K562 (cell line): ENCODE data around the gene LRRC15. TPM values are rescaled to one million over a fixed set of nuclear protein-coding genes. Genes with fewer than 3 reads are reported as not detected.

ENCODE experiments used
- ARID2 ChIP-seq: fragments of 450-650 bp; IDR thresholded peaks from 2 replicates; pipeline ENCODE4 v1.6.1; 2017; ENCODE audit warnings: antibody characterized with exemption, mild to moderate bottlenecking
- C11orf30 ChIP-seq: fragments of 450-650 bp; IDR thresholded peaks from 2 replicates; pipeline ENCODE4 v1.6.1; 2016; ENCODE audit warnings: low read depth, mild to moderate bottlenecking
- DLX4 ChIP-seq: fragments of 250-450 bp; sonication (Bioruptor Pico); IDR thresholded peaks from 2 replicates; pipeline ENCODE4 v1.6.1; 2021; ENCODE audit warnings: mild to moderate bottlenecking
- DPF2 ChIP-seq: fragments of 450-650 bp; IDR thresholded peaks from 2 replicates; pipeline ENCODE4 v1.6.1; 2016
- E2F5 ChIP-seq: sonication (generic); formaldehyde crosslinking; IDR thresholded peaks from 2 replicates; pipeline ENCODE4 v1.8.0; 2022; ENCODE audit warnings: mild to moderate bottlenecking, missing genetic modification reagents
- ERF ChIP-seq: fragments of 450-650 bp; formaldehyde crosslinking; IDR thresholded peaks from 2 replicates; pipeline ENCODE4 v1.4.0; 2020; ENCODE audit warnings: mild to moderate bottlenecking, mixed read lengths
- FOXK2 ChIP-seq, 2 experiments: fragments of 450-650 bp; IDR thresholded peaks in 1 of 2; conservative IDR thresholded peaks in 1 of 2; 2 replicates each; pipeline ENCODE4 v1.6.1; 2016; ENCODE audit warnings: low read depth in 2 of 2, mild to moderate bottlenecking in 1 of 2
- NR0B1 ChIP-seq: fragments of 450-650 bp; IDR thresholded peaks from one replicate; pipeline ENCODE4 v1.6.1; 2018; ENCODE audit warnings: mild to moderate bottlenecking, moderate library complexity; ENCODE audit not compliant: partially characterized antibody
- TAF1 ChIP-seq: IDR thresholded peaks from 2 replicates; pipeline ENCODE4 v1.6.1; 2011; ENCODE audit warnings: mild to moderate bottlenecking, low read length, moderate library complexity; ENCODE audit not compliant: insufficient read depth, control insufficient read depth, severe bottlenecking; ENCODE audit errors: extremely low read depth
- TAL1 ChIP-seq: fragments of 450-650 bp; IDR thresholded peaks from 2 replicates; pipeline ENCODE4 v1.6.1; 2016; ENCODE audit warnings: mild to moderate bottlenecking
- TFAP4 ChIP-seq: sonication (generic); formaldehyde crosslinking; IDR thresholded peaks from 2 replicates; pipeline ENCODE4 v1.8.0; 2022; ENCODE audit warnings: missing genetic modification reagents, mild to moderate bottlenecking, moderate library complexity, borderline replicate concordance
- ZNF12 ChIP-seq: sonication (generic); formaldehyde crosslinking; IDR thresholded peaks from 2 replicates; pipeline ENCODE4 v1.4.0; 2020; ENCODE audit warnings: mild to moderate bottlenecking, missing genetic modification reagents
- ZNF830 ChIP-seq: fragments of 250-450 bp; sonication (Bioruptor Pico); IDR thresholded peaks from 2 replicates; pipeline ENCODE4 v1.5.0; 2021; ENCODE audit warnings: mild to moderate bottlenecking
- polyA plus RNA-seq, 8 experiments: library from polyadenylated mRNA; depleted of rRNA in 4 of 8; stranded (reverse) in 5 of 8; unstranded in 3 of 8; fragments of >200 nt; fragmentation: Nextera tagmentation in 2 of 8; fragmentation: Illumina TruSeq in 1 of 8; extraction: Ambion mirVana in 2 of 8; extraction: Trizol in 1 of 8; gene quantifications; 2 replicates each; pipeline versions ENCODE4 v1.2.1 to v1.2.3, GENCODE V29; 2011 to 2014; ENCODE audit warnings: inconsistent platforms in 1 of 8, missing spikeins in 1 of 8
- total RNA-seq, 7 experiments: library from RNA; depleted of rRNA in 6 of 7; stranded (reverse); fragments of >200 nt in 6 of 7; fragmentation: Illumina TruSeq in 2 of 7; extraction: Trizol in 2 of 7; gene quantifications; 2 replicates each; pipeline versions ENCODE4 v1.2.1 to v1.2.3, GENCODE V29; 2011 to 2021; ENCODE audit warnings: low replicate concordance in 1 of 7
- TF ChIP-seq, protein P1 (sequence below): sonication (generic); formaldehyde crosslinking; IDR thresholded peaks from 2 replicates; pipeline ENCODE4 v1.8.1; 2023; ENCODE audit warnings: mild to moderate bottlenecking, missing genetic modification reagents

The LRRC15 gene
- total and polyA plus RNA-seq, 9 of the 15 experiments (the other 6 are each of a cell fraction or from before 2014, with no cell fraction given): not detected

DNA sequence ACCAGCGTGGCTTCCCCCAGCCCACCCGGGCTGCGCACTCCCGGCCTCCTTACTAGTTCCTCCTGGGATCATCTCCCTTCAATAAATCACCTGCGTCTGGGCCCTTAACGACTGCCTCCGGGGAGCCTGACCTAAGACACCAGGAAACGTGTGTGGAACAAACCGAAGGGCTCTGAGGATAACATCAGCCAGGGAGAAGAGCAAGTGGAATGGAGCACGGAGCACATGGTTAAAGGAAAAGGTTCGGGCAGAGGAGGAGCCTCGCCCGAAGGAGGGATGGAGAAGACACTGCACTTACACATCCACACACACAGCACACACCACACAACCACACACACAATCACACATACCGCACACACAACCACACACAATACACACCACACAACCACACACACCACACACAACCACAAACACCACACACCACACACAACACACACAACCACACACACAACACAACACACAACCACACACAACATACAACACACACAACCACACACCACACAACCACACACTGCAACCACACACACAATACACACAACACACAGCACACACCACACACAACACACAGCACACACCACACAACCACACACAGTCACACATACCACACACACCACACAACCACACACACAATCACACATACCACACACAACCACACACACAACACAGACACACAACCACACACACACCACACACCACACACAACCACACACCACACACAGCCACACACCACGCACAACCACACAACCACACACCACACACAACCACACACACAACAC is 43.2 kb downstream of the LRRC15 start (continued):
- TF ChIP-seq E2F5 (CRISPR knock-in tag) (no peak; the same call in 1 of the 2 replicates), NR0B1 (no peak), ZNF12 (CRISPR knock-in tag) (no peak), TAL1 (peak; percentile 19; the same call in 1 of the 2 replicates), TAF1 (no peak), DPF2 (peak; percentile 80), C11orf30 (no peak), FOXK2 (conservative IDR thresholded peaks at IDR 0.05 in 1 of 2, IDR thresholded peaks at IDR 0.05 in 1 of 2; ENCODE audit: low read depth in 2 of 2) (peak in 1 of 2 experiments; percentile 42; a peak in 2 of 4 replicates), ERF (CRISPR knock-in tag) (no peak), ZNF830 (CRISPR knock-in tag) (no peak), ARID2 (0 out of 2 replicates have a peak, but pooled peaks have one; percentile 24), TFAP4 (CRISPR knock-in tag) (no peak; the same call in 1 of the 2 replicates), DLX4 (no peak)
- TF ChIP-seq, protein P1, sequence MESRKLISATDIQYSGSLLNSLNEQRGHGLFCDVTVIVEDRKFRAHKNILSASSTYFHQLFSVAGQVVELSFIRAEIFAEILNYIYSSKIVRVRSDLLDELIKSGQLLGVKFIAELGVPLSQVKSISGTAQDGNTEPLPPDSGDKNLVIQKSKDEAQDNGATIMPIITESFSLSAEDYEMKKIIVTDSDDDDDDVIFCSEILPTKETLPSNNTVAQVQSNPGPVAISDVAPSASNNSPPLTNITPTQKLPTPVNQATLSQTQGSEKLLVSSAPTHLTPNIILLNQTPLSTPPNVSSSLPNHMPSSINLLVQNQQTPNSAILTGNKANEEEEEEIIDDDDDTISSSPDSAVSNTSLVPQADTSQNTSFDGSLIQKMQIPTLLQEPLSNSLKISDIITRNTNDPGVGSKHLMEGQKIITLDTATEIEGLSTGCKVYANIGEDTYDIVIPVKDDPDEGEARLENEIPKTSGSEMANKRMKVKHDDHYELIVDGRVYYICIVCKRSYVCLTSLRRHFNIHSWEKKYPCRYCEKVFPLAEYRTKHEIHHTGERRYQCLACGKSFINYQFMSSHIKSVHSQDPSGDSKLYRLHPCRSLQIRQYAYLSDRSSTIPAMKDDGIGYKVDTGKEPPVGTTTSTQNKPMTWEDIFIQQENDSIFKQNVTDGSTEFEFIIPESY (CRISPR knock-in tag): peak; percentile 12; the same call in 1 of the 2 replicates
